Spleen (tissue), 11 donors: ENCODE results near the gene PRELID3B. TPM values are rescaled to one million over a fixed set of nuclear protein-coding genes. Genes with fewer than 3 reads are reported as not detected.
A peak's percentile ranks its signal among the peaks of the same experiment; 100 is the strongest.
"Not testable (repeated sequence)": the region's sequence is repeated elsewhere in the genome, so short reads cannot be mapped to it uniquely, and the experiment has no call there.

Source experiments
- DNase-seq: peaks from one replicate; pipeline ENCODE4 v3.0.0-alpha.2; 2020
- H3K27ac ChIP-seq, 8 donors: fragments of 200-600 bp; sonication (generic) in 7 of 8; 1 replicate in 4 of 8; 2 replicates in 4 of 8; pipeline versions ENCODE4 v1.5.0 to v1.8.0; 2016 to 2021; ENCODE audit warnings: inconsistent platforms in 4 of 8, mild to moderate bottlenecking in 4 of 8, moderate library complexity in 1 of 8
- H3K27me3 ChIP-seq, 7 donors: fragments of 200-600 bp; sonication (generic) in 6 of 7; replicated peaks in 1 of 7; 1 replicate in 4 of 7; 2 replicates in 3 of 7; pipeline versions ENCODE4 v1.5.0 to v1.8.0; 2016 to 2021; ENCODE audit warnings: inconsistent platforms in 3 of 7, mild to moderate bottlenecking in 1 of 7
- H3K36me3 ChIP-seq, 6 donors: fragments of 200-600 bp; sonication (generic) in 5 of 6; 1 replicate in 4 of 6; 2 replicates in 2 of 6; pipeline versions ENCODE4 v1.5.0 to v1.8.0; 2016 to 2021; ENCODE audit warnings: inconsistent platforms in 2 of 6
- H3K4me1 ChIP-seq, 6 donors: fragments of 200-600 bp; sonication (generic) in 5 of 6; 1 replicate in 3 of 6; 2 replicates in 3 of 6; pipeline versions ENCODE4 v1.5.0 to v1.8.0; 2016 to 2021; ENCODE audit warnings: inconsistent platforms in 3 of 6
- H3K4me3 ChIP-seq, 8 donors: fragments of 200-600 bp; sonication (generic) in 7 of 8; 1 replicate in 4 of 8; 2 replicates in 4 of 8; pipeline versions ENCODE4 v1.5.0 to v1.8.0; 2016 to 2021; ENCODE audit warnings: inconsistent platforms in 4 of 8, mild to moderate bottlenecking in 4 of 8, moderate library complexity in 2 of 8
- H3K9me3 ChIP-seq, 8 donors: fragments of 200-600 bp; sonication (generic) in 7 of 8; 1 replicate in 4 of 8; 2 replicates in 4 of 8; pipeline versions ENCODE4 v1.5.0 to v1.8.0; 2016 to 2021; ENCODE audit warnings: inconsistent platforms in 4 of 8
- CTCF ChIP-seq, 11 experiments: fragments of 200-600 bp in 7 of 11; fragments of 450-650 bp in 4 of 11; sonication (generic) in 4 of 11; IDR thresholded peaks in 8 of 11; conservative IDR thresholded peaks in 3 of 11; 1 replicate in 7 of 11; 2 replicates in 4 of 11; pipeline versions ENCODE4 v1.4.0 to v1.8.0; 2016 to 2021; ENCODE audit warnings: antibody characterized with exemption in 11 of 11, inconsistent platforms in 4 of 11, mild to moderate bottlenecking in 1 of 11
- POLR2A ChIP-seq, 3 donors: fragments of 450-650 bp; IDR thresholded peaks; one replicate each; pipeline ENCODE4 v1.5.1; 2017; ENCODE audit warnings: antibody characterized with exemption in 3 of 3, mild to moderate bottlenecking in 1 of 3
- POLR2AphosphoS5 ChIP-seq, 3 donors: sonication (generic); formaldehyde crosslinking; IDR thresholded peaks; one replicate each; pipeline ENCODE4 v1.5.1; 2017; ENCODE audit warnings: antibody characterized with exemption in 3 of 3
- WGBS, 5 donors: extraction: QIAGEN DNeasy Blood & Tissue Kit in 3 of 5; methylation state at CpG; one replicate each; pipeline versions ENCODE4 v1.1.5 to v1.1.7; 2013 to 2018; 5-methylcytosine and 5-hydroxymethylcytosine counted together
- intact Hi-C: fragments of 100-400 bp; cut with DNase I; formaldehyde crosslinking; loops from one replicate; pipeline ENCODE4 v1.15.0; 2023; ENCODE audit warnings: low total_unique reads
- polyA plus RNA-seq, 3 donors: library from polyadenylated mRNA; stranded (reverse); fragments of 200-250 nt; gene quantifications; one replicate each; pipeline ENCODE4 v1.2.1, GENCODE V29; 2013
- total RNA-seq, 7 donors: library from RNA; depleted of rRNA in 3 of 7; stranded (reverse); fragments of >200 nt in 3 of 7; fragmentation: NEBNext Ultra II Directional in 4 of 7; extraction: Animal tissue kit (Norgen Biotek cat#: 25700) in 4 of 7; gene quantifications; one replicate each; pipeline versions ENCODE4 v1.1.0 to v1.2.1, GENCODE V29; 2016 to 2021
- donor health status: healthy with polysubstance abuse.
- donor health status: DM: no; HTN: no; CAD: no; lungs with moderate emphysema.
- donor health status: DM: no; HTN: no; CAD: no.
- donor health status: Bipolar disorder and iron deficiency.
- donor health status: healthy.
- donor health status: DM: no; HTN: no; CAD: no.
- donor health status: DM: yes; HTN: yes; CAD: no.

The PRELID3B gene
- total and polyA plus RNA-seq, 10 donors: 20.6 to 46.8 (median 40.5) TPM

- no peaks in the 10 kb centered on the region for H3K27me3 ChIP-seq
- H3K36me3 ChIP-seq: peaks cover 0 to 12% (median 0%) of the 10 kb centered on the region in 6 donors
- H3K27ac ChIP-seq: peak overlapping the region in 1 of 8 donors; percentile 94
- no peaks in the 10 kb centered on the region for H3K9me3 ChIP-seq
- peaks cover 19 to 49% (median 39%) of the 10 kb centered on the region in 6 donors for H3K4me1 ChIP-seq
- 83 to 92% (median 90%) methylated on average over 3 of the region's 3 CpGs for WGBS, 5 donors
- intact Hi-C loops: loop anchor here (10.0 kb wide), 1 partner anchor 160 kb away; no protein-coding TSS in a partner anchor
- DNase-seq: no peak
- no peak for TF ChIP-seq POLR2A (IDR thresholded peaks at IDR 0.05)
- no peak for TF ChIP-seq POLR2AphosphoS5 (IDR thresholded peaks at IDR 0.05)
- no peak for TF ChIP-seq CTCF (IDR thresholded peaks at IDR 0.05 in 8 of 11, conservative IDR thresholded peaks at IDR 0.05 in 3 of 11)
- H3K4me3 ChIP-seq: no peak overlapping the region
Observed at GRCh38 chr20:59044796-59045195, 2.2 kb upstream of the PRELID3B start.

- intact Hi-C loops: loop anchor here (10.0 kb wide), 1 partner anchor 159 kb away; no protein-coding TSS in a partner anchor
- H3K4me1 ChIP-seq: peaks cover 19 to 54% (median 44%) of the 10 kb centered on the region in 6 donors
- no peaks in the 10 kb centered on the region for H3K9me3 ChIP-seq
- 59 to 80% (median 77%) methylated on average over 3 of the region's 3 CpGs for WGBS, 5 donors
- H3K4me3 ChIP-seq: no peak overlapping the region
- peaks cover 0 to 13% (median 0%) of the 10 kb centered on the region in 6 donors for H3K36me3 ChIP-seq
- no peaks in the 10 kb centered on the region for H3K27me3 ChIP-seq
- TF ChIP-seq POLR2AphosphoS5 (IDR thresholded peaks at IDR 0.05): no peak
- no peak for TF ChIP-seq CTCF (IDR thresholded peaks at IDR 0.05 in 8 of 11, conservative IDR thresholded peaks at IDR 0.05 in 3 of 11)
- no peak for TF ChIP-seq POLR2A (IDR thresholded peaks at IDR 0.05)
- H3K27ac ChIP-seq: peak overlapping the region in 6 of 8 donors; percentile 10 to 94 (median 89)
- no peak for DNase-seq
Observed at GRCh38 chr20:59044295-59044694, 1.7 kb upstream of the PRELID3B start.

- Histone ChIP-seq H3K4me1 (peaks cover 19 to 60% (median 50%) of the 10 kb centered on the region in 6 donors), H3K36me3 (peaks cover 0 to 13% (median 0%) of the 10 kb centered on the region in 6 donors), H3K9me3 (no peaks in the 10 kb centered on the region), H3K27me3 (no peaks in the 10 kb centered on the region), H3K27ac (peak overlapping the region in 7 of 8 donors; percentile 10 to 94 (median 88)), H3K4me3 (peak overlapping the region in 1 of 8 donors; percentile 95)
- 60 to 70% (median 62%) methylated on average over 3 of the region's 3 CpGs for WGBS, 5 donors
- no peak for TF ChIP-seq POLR2AphosphoS5 (IDR thresholded peaks at IDR 0.05)
- no peak for TF ChIP-seq POLR2A (IDR thresholded peaks at IDR 0.05)
- no peak for TF ChIP-seq CTCF (IDR thresholded peaks at IDR 0.05 in 8 of 11, conservative IDR thresholded peaks at IDR 0.05 in 3 of 11)
- intact Hi-C loops: loop anchor here (10.0 kb wide), 1 partner anchor 159 kb away; no protein-coding TSS in a partner anchor
- no peak for DNase-seq
Observed at GRCh38 chr20:59043698-59044097, 1.1 kb upstream of the PRELID3B start.

GRCh38 chr20:59042796-59043631 lies 428 bp upstream of the PRELID3B start:
- TF ChIP-seq POLR2A (IDR thresholded peaks at IDR 0.05) (peak in 1 of 3 donors; percentile 19), CTCF (IDR thresholded peaks at IDR 0.05 in 8 of 11, conservative IDR thresholded peaks at IDR 0.05 in 3 of 11) (peak in 6 of 11 experiments; percentile 15 to 65 (median 40)), POLR2AphosphoS5 (IDR thresholded peaks at IDR 0.05) (peak; percentile 79 to 88 (median 87))
- peak overlapping the region; percentile 80 to 94 (median 88) for H3K27ac ChIP-seq

GRCh38 chr20:59041487-59041886 lies 1.1 kb downstream of the PRELID3B start:
- 80 to 93% (median 84%) methylated on average over 16 of the region's 16 CpGs for WGBS, 5 donors
- intact Hi-C loops: loop anchor here (10.0 kb wide), 1 partner anchor 157 kb away; no protein-coding TSS in a partner anchor
- H3K9me3 ChIP-seq, H3K27me3 ChIP-seq, DNase-seq: not testable (repeated sequence)
- H3K27ac ChIP-seq: peak overlapping the region in 6 of 8 donors; percentile 80 to 94 (median 90)
- H3K4me1 ChIP-seq: peaks cover 19 to 82% (median 58%) of the 10 kb centered on the region in 6 donors
- H3K36me3 ChIP-seq: peaks cover 0 to 32% (median 19%) of the 10 kb centered on the region in 6 donors
- peak overlapping the region; percentile 71 to 95 (median 88) for H3K4me3 ChIP-seq

More at GRCh38 chr20:59042796-59043631, 428 bp upstream of the PRELID3B start:
- DNase-seq: peak; percentile 99
- H3K4me1 ChIP-seq: peaks cover 19 to 67% (median 56%) of the 10 kb centered on the region in 6 donors
- H3K27me3 ChIP-seq: no peaks in the 10 kb centered on the region
- intact Hi-C loops: loop anchor here (10.0 kb wide), 1 partner anchor 158 kb away; no protein-coding TSS in a partner anchor
- WGBS, 5 donors: 14 to 58% (median 15%) methylated on average over 17 to 66 of the region's 66 CpGs
- H3K4me3 ChIP-seq: peak overlapping the region; percentile 71 to 95 (median 88)
- peaks cover 0 to 17% (median 3%) of the 10 kb centered on the region in 6 donors for H3K36me3 ChIP-seq
- no peaks in the 10 kb centered on the region for H3K9me3 ChIP-seq
